K562 (cell line): ENCODE measurements around the gene SUCO.

Source experiments
- ARNT ChIP-seq, 2 experiments: fragments of 450-650 bp; IDR thresholded peaks; 2 replicates each; pipeline ENCODE4 v1.6.1; 2016; ENCODE audit warnings: mild to moderate bottlenecking in 1 of 2
- CUX1 ChIP-seq: fragments of 200-800 bp; sonication (Bioruptor generic); IDR thresholded peaks from 2 replicates; pipeline ENCODE4 v1.6.1; 2016; ENCODE audit warnings: missing genetic modification characterization, missing compliant biosample characterization
- GATAD2B ChIP-seq: fragments of 450-650 bp; IDR thresholded peaks from 2 replicates; pipeline ENCODE4 v1.6.1; 2017; ENCODE audit warnings: mild to moderate bottlenecking, borderline replicate concordance
- JUNB ChIP-seq: fragments of 450-650 bp; formaldehyde crosslinking; conservative IDR thresholded peaks from 2 replicates; pipeline ENCODE4 v1.4.0; 2020; ENCODE audit warnings: mild to moderate bottlenecking
- KDM1A ChIP-seq, 2 experiments: fragments of 450-650 bp; IDR thresholded peaks; 2 replicates each; pipeline ENCODE4 v1.6.1; 2016; ENCODE audit warnings: mild to moderate bottlenecking in 2 of 2
- NFYB ChIP-seq: IDR thresholded peaks from 2 replicates; pipeline ENCODE4 v1.6.1; 2011; ENCODE audit warnings: mild to moderate bottlenecking, moderate library complexity; ENCODE audit not compliant: insufficient read length; ENCODE audit errors: extremely low read depth
- THAP12 ChIP-seq: fragments of 250-450 bp; sonication (Bioruptor Pico); IDR thresholded peaks from 2 replicates; pipeline ENCODE4 v1.9.0; 2021; ENCODE audit warnings: mild to moderate bottlenecking, inconsistent platforms
- ZNF212 ChIP-seq: fragments of 450-650 bp; formaldehyde crosslinking; IDR thresholded peaks from 2 replicates; pipeline ENCODE4 v1.4.0; 2020; ENCODE audit warnings: mild to moderate bottlenecking
- ZNF274 ChIP-seq: IDR thresholded peaks from 2 replicates; pipeline ENCODE4 v1.6.1; 2011; ENCODE audit warnings: low read depth, mild to moderate bottlenecking, low read length, moderate library complexity, borderline replicate concordance

GRCh38 chr1:172507741-172508140 lies 25.2 kb upstream of the SUCO start:
- TF ChIP-seq ARNT (IDR thresholded peaks at IDR 0.05) (no peak), CUX1 (CRISPR knock-in tag) (no peak), JUNB (CRISPR knock-in tag) (no peak), THAP12 (no peak), GATAD2B (no peak), NFYB (no peak), ZNF274 (no peak), KDM1A (IDR thresholded peaks at IDR 0.05) (no peak), ZNF212 (CRISPR knock-in tag) (no peak)
